D721Med (cell line): Measurements from ENCODE around the gene OTOS.

Experiments
- DNase-seq: peaks from one replicate; pipeline ENCODE4 v3.0.0; 2011; ENCODE audit warnings: low spot score; ENCODE audit not compliant: insufficient read length
- FAIRE-seq: peaks from 2 replicates; lab custom pipeline; 2011; peaks lifted over from hg19 to GRCh38; lab: Jason Lieb, UNC
- TF ChIP-seq, protein P1 (sequence below): IDR thresholded peaks from 2 replicates; pipeline ENCODE4 v1.5.1; 2012; ENCODE audit warnings: mild to moderate bottlenecking, control low read depth; ENCODE audit not compliant: insufficient read depth; ENCODE audit errors: missing control alignments

Gene OTOS

DNA sequence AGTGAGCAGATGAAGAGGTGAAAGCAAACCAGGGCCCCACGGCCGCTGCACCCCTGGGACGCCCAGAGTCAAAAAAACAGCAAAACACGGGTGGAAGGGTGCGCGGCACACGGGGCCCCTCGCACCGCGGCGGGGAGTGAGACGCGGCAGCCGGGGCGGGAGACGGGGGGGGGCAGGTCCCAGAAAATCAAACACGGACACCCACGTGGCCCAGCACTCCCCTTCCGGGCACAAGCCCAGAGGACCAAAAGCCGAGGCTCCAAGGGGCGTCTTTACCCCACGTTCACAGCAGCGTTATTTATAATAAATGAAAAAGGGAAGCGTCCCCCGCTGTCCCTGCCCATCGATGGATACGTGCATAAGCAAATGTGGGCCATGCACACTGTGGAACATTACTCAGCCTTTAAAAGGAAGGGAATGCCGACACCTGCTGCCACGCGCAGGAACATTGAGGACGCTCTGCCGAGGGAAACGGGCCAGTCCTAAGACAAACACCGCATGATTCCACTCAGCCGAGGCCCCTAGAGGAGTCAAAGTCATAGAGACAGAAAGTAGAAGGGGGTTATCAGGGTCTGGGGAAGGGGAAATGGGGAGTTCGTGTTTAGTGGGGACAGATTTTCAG, 3.7 kb downstream of the OTOS start:
- FAIRE-seq: no peak
- DNase-seq: no peak
- TF ChIP-seq, protein P1, sequence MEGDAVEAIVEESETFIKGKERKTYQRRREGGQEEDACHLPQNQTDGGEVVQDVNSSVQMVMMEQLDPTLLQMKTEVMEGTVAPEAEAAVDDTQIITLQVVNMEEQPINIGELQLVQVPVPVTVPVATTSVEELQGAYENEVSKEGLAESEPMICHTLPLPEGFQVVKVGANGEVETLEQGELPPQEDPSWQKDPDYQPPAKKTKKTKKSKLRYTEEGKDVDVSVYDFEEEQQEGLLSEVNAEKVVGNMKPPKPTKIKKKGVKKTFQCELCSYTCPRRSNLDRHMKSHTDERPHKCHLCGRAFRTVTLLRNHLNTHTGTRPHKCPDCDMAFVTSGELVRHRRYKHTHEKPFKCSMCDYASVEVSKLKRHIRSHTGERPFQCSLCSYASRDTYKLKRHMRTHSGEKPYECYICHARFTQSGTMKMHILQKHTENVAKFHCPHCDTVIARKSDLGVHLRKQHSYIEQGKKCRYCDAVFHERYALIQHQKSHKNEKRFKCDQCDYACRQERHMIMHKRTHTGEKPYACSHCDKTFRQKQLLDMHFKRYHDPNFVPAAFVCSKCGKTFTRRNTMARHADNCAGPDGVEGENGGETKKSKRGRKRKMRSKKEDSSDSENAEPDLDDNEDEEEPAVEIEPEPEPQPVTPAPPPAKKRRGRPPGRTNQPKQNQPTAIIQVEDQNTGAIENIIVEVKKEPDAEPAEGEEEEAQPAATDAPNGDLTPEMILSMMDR: no peak

DNA sequence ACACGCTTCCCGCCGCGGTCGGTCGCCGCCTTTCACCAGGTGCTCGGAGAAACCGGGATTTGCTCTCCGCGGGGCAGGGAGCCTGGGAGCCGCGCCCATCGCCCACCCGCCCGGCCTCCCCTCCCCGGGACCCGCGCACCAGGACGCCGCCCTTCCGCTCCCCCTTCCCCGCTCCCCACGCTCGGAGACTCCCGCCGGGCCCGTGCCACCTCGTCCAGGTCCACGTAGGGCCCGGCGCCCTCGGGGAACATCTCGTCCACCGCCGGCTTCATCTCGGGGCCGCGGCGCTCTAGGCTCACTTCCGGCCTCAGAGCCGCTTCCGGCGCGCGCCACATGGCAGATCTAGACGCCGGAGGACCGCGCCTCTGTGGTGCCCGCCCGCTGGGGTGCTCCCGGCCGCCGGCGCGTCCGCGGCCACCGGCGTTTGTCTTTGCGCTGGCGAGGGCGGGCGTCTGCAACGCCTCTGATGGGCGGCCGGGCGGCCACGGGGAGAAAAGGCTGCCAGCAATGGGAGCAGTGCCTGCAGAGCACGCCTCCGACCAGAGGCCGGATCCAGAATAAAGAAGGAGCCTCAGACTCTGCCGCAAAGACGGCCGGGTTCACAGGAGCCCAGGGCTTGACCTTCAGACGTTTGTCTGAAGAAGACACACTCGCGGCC, 4.3 kb downstream of the OTOS start, which contains the start of gene COPS9:
COPS9 (minus strand) TSS at position 293 of the 658 bp plus-strand sequence; CDS start at position 272, 21 bp downstream.
- FAIRE-seq (no peak), DNase-seq (peak; percentile 96)
- TF ChIP-seq, protein P1: no peak

DNA sequence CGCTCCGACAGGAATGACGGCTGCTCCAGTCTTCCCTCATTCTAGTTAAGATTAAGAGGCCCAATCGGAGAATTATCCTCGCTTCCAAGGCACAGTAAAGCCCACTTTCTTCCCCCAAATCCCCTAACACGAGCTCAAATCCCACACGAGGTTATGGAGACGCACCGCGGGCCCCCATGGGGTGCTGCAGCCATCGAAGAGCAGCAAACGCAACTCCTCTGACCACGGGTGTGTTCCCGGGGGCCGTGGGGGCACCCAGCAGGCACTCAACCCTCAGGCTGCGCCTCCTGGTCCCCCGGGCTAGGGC, 4.8 kb downstream of the OTOS start:
- FAIRE-seq (no peak), DNase-seq (no peak)
- TF ChIP-seq, protein P1: no peak

DNA sequence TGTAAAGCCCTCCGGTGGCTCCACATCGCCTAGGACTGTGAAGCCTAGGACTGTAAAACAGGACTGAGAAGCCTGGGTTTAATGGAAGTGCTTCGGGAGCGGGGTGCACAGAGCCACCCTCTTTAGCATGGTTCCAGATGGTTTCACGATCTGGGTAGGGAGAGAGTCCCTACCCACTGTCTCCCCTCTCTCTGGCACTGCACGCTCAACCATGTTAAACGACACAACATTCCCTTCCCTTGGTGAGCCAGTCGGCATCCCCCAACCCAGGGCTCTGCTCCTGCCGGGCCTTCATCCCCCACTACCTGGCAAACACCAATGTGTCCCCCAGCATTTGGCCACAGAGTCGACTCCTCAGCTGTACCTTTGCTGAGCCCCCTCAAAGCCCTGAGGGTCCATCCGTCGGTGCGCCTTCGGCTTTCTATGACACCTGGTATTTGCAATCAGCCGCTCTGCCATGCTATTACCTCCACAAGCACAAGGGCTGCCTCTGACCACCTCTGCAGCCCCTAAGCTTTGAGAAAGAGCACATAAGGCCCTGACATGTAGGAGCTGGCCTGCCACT, 5.4 kb downstream of the OTOS start:
- TF ChIP-seq, protein P1: no peak
- no peak for DNase-seq
- no peak for FAIRE-seq

DNA sequence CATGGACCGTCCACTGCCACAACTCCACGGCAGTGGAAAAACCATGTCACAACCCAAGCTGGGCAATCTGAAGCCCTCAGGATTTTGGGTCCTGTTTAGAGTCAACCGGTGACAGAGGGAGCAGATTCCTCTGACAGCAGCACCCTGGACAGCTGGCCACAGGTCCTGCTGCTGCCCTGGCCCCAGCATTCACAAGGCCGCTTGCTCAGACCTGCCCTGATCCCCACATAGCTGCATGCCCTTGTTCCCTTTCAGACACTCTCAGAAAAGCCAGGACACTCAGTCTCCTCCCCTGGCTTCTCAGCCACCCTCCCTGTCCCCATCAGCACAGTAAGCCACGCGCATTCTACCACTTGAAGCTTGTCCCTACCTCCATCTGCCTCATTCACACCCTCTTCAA, 6.0 kb downstream of the OTOS start:
- TF ChIP-seq, protein P1: no peak
- FAIRE-seq (no peak), DNase-seq (no peak)

DNA sequence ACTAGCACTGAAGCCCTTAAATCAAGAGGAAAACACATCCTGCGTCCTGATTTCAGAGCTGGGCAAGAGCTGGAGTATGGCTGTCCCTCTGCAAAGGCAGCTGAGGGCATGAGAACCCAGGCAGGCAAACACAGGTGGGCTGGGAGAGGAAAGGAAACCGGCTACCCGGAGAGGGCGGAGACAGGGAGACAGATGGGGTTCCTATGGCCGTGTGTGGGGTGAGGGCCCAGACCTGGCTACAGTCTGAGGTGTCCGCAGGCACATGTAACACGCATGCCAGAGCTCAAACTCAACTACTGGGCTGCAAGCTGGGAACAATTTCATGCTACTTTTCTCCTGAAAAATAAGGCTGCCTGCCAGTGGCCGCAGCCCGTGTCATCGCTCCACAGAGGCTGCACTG, 7.1 kb downstream of the OTOS start:
- DNase-seq: no peak
- no peak for FAIRE-seq
- TF ChIP-seq, protein P1: no peak

DNA sequence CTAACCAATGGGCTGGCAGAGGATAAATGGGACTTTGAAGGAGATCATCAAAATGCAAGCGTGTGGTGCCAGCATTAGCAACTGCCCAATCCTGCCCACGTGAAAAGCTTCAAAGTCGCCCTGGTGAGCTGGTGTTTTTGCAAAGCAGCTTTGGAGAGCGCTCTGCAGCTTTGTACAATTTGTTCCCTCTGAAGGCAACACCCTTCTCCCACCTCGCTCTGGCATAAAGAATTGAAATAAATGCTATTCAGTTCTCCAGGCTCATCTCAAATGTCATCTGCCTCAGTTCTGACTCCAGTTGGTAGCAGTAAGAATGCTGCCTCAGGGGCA, 7.8 kb downstream of the OTOS start:
- DNase-seq (no peak), FAIRE-seq (no peak)
- TF ChIP-seq, protein P1: no peak
